ENCODE data around the gene GSTA2. TPM values are rescaled to one million over a fixed set of nuclear protein-coding genes. Genes with fewer than 3 reads are reported as not detected.
"Not testable (repeated sequence)": the region's sequence is repeated elsewhere in the genome, so short reads cannot be mapped to it uniquely, and the experiment has no call there.

Gene GSTA2
- total RNA-seq (ENCODE audit: unreplicated experiment): not detected
- long read RNA-seq: 0 reads

- not testable (repeated sequence) for DNase-seq (ENCODE audit: low spot score); H3K36me3 Mint-ChIP-seq (ENCODE audit: low read depth, unreplicated experiment); H3K4me3 Mint-ChIP-seq (ENCODE audit: unreplicated experiment); H3K9me3 Mint-ChIP-seq (ENCODE audit: unreplicated experiment); H3K27me3 Mint-ChIP-seq (ENCODE audit: unreplicated experiment); H3K4me1 Mint-ChIP-seq (ENCODE audit: unreplicated experiment); H3K27ac Mint-ChIP-seq (ENCODE audit: unreplicated experiment)
Measured at GRCh38 chr6:52763322-52763916, at the start of gene GSTA2. Gene GSTA2 (minus strand): TSS chr6:52763475. CDS start chr6:52757947, 5,528 bp downstream.

- not testable (repeated sequence) for DNase-seq (ENCODE audit: low spot score); H3K36me3 Mint-ChIP-seq (ENCODE audit: low read depth, unreplicated experiment); H3K9me3 Mint-ChIP-seq (ENCODE audit: unreplicated experiment); H3K4me1 Mint-ChIP-seq (ENCODE audit: unreplicated experiment); H3K4me3 Mint-ChIP-seq (ENCODE audit: unreplicated experiment); H3K27me3 Mint-ChIP-seq (ENCODE audit: unreplicated experiment); H3K27ac Mint-ChIP-seq (ENCODE audit: unreplicated experiment)
Measured at GRCh38 chr6:52809777-52810176, 46.5 kb upstream of the GSTA2 start.

GRCh38 chr6:52808660-52809059, 45.4 kb upstream of the GSTA2 start:
- Mint-ChIP-seq H3K27me3 (ENCODE audit: unreplicated experiment) (no peaks in the 10 kb centered on the region), H3K36me3 (ENCODE audit: low read depth, unreplicated experiment) (no peaks in the 10 kb centered on the region), H3K4me3 (ENCODE audit: unreplicated experiment) (no peak overlapping the region), H3K4me1 (ENCODE audit: unreplicated experiment) (no peaks in the 10 kb centered on the region), H3K9me3 (ENCODE audit: unreplicated experiment) (no peaks in the 10 kb centered on the region), H3K27ac (ENCODE audit: unreplicated experiment) (no peak overlapping the region)
- DNase-seq (ENCODE audit: low spot score): no peak
- TF ChIP-seq CTCF (IDR thresholded peaks at IDR 0.05; ENCODE audit: unreplicated experiment): no peak

- not testable (repeated sequence) for H3K4me1 Mint-ChIP-seq (ENCODE audit: unreplicated experiment); H3K9me3 Mint-ChIP-seq (ENCODE audit: unreplicated experiment); DNase-seq (ENCODE audit: low spot score); H3K36me3 Mint-ChIP-seq (ENCODE audit: low read depth, unreplicated experiment); H3K27me3 Mint-ChIP-seq (ENCODE audit: unreplicated experiment); H3K4me3 Mint-ChIP-seq (ENCODE audit: unreplicated experiment); H3K27ac Mint-ChIP-seq (ENCODE audit: unreplicated experiment)
Measured at GRCh38 chr6:52803668-52804255, 40.5 kb upstream of the GSTA2 start, which contains the start of gene GSTA1. Gene GSTA1 (minus strand): TSS chr6:52803816. CDS start chr6:52799267, 4,549 bp downstream.

- TF ChIP-seq CTCF (IDR thresholded peaks at IDR 0.05; ENCODE audit: unreplicated experiment): no peak
- DNase-seq (ENCODE audit: low spot score): no peak
- no peak overlapping the region for H3K4me3 Mint-ChIP-seq (ENCODE audit: unreplicated experiment)
- H3K27me3 Mint-ChIP-seq (ENCODE audit: unreplicated experiment): no peaks in the 10 kb centered on the region
- no peak overlapping the region for H3K27ac Mint-ChIP-seq (ENCODE audit: unreplicated experiment)
- H3K4me1 Mint-ChIP-seq (ENCODE audit: unreplicated experiment): no peaks in the 10 kb centered on the region
- H3K9me3 Mint-ChIP-seq (ENCODE audit: unreplicated experiment): no peaks in the 10 kb centered on the region
- H3K36me3 Mint-ChIP-seq (ENCODE audit: low read depth, unreplicated experiment): no peaks in the 10 kb centered on the region
Measured at GRCh38 chr6:52802806-52803205, 39.5 kb upstream of the GSTA2 start.

GRCh38 chr6:52801188-52801841, 38.0 kb upstream of the GSTA2 start:
- Mint-ChIP-seq H3K36me3 (ENCODE audit: low read depth, unreplicated experiment) (no peaks in the 10 kb centered on the region), H3K4me3 (ENCODE audit: unreplicated experiment) (no peak overlapping the region), H3K4me1 (ENCODE audit: unreplicated experiment) (peaks cover 2% of the 10 kb centered on the region), H3K27me3 (ENCODE audit: unreplicated experiment) (no peaks in the 10 kb centered on the region), H3K9me3 (ENCODE audit: unreplicated experiment) (no peaks in the 10 kb centered on the region), H3K27ac (ENCODE audit: unreplicated experiment) (no peak overlapping the region)
- no peak for TF ChIP-seq CTCF (IDR thresholded peaks at IDR 0.05; ENCODE audit: unreplicated experiment)
- no peak for DNase-seq (ENCODE audit: low spot score)

- H3K36me3 Mint-ChIP-seq (ENCODE audit: low read depth, unreplicated experiment); H3K27me3 Mint-ChIP-seq (ENCODE audit: unreplicated experiment); H3K9me3 Mint-ChIP-seq (ENCODE audit: unreplicated experiment); DNase-seq (ENCODE audit: low spot score); H3K4me3 Mint-ChIP-seq (ENCODE audit: unreplicated experiment); H3K4me1 Mint-ChIP-seq (ENCODE audit: unreplicated experiment); H3K27ac Mint-ChIP-seq (ENCODE audit: unreplicated experiment): not testable (repeated sequence)
Measured at GRCh38 chr6:52799272-52799671, 36.0 kb upstream of the GSTA2 start.

- not testable (repeated sequence) for H3K36me3 Mint-ChIP-seq (ENCODE audit: low read depth, unreplicated experiment); DNase-seq (ENCODE audit: low spot score); H3K4me1 Mint-ChIP-seq (ENCODE audit: unreplicated experiment); H3K4me3 Mint-ChIP-seq (ENCODE audit: unreplicated experiment); H3K27ac Mint-ChIP-seq (ENCODE audit: unreplicated experiment); H3K9me3 Mint-ChIP-seq (ENCODE audit: unreplicated experiment); H3K27me3 Mint-ChIP-seq (ENCODE audit: unreplicated experiment)
Measured at GRCh38 chr6:52794366-52794765, 31.1 kb upstream of the GSTA2 start.
